ENCODE data around the gene TMEM101.
"Not testable (repeated sequence)": the region's sequence is repeated elsewhere in the genome, so short reads cannot be mapped to it uniquely, and the experiment has no call there.

The TMEM101 gene

GRCh38 chr17:44002141-44002848, 12.5 kb downstream of the TMEM101 start:
- FAIRE-seq: no peak
- DNase-seq (ENCODE audit: insufficient read length, low spot score): no peak

GRCh38 chr17:44001461-44001920, 13.3 kb downstream of the TMEM101 start:
- no peak for DNase-seq (ENCODE audit: insufficient read length, low spot score)
- FAIRE-seq: no peak

GRCh38 chr17:44000871-44001460, 13.8 kb downstream of the TMEM101 start:
- FAIRE-seq (no peak), DNase-seq (ENCODE audit: insufficient read length, low spot score) (no peak)

- DNase-seq (ENCODE audit: insufficient read length, low spot score) (no peak), FAIRE-seq (no peak)
Observed at GRCh38 chr17:44000141-44000860, 14.5 kb downstream of the TMEM101 start.

GRCh38 chr17:43999024-43999423, 15.7 kb downstream of the TMEM101 start:
- no peak for DNase-seq (ENCODE audit: insufficient read length, low spot score)
- FAIRE-seq: no peak

GRCh38 chr17:43998552-43998951, 16.2 kb downstream of the TMEM101 start:
- DNase-seq (ENCODE audit: insufficient read length, low spot score) (no peak), FAIRE-seq (no peak)

- not testable (repeated sequence) for FAIRE-seq
Observed at GRCh38 chr17:43997180-43997579, 17.6 kb downstream of the TMEM101 start.

GRCh38 chr17:43995150-43995471, 19.7 kb downstream of the TMEM101 start:
- FAIRE-seq (no peak), DNase-seq (ENCODE audit: insufficient read length, low spot score) (no peak)

More at GRCh38 chr17:43997180-43997579, 17.6 kb downstream of the TMEM101 start:
- DNase-seq (ENCODE audit: insufficient read length, low spot score): not testable (repeated sequence)

- DNase-seq (ENCODE audit: insufficient read length, low spot score) (peak; percentile 65), FAIRE-seq (peak; percentile 53)
Observed at GRCh38 chr17:43994272-43995149, 20.3 kb downstream of the TMEM101 start.

GRCh38 chr17:43992641-43993040, 22.1 kb downstream of the TMEM101 start:
- FAIRE-seq: no peak
- DNase-seq (ENCODE audit: insufficient read length, low spot score): no peak

GRCh38 chr17:43988301-43988700, 26.5 kb downstream of the TMEM101 start:
- FAIRE-seq: no peak
- DNase-seq (ENCODE audit: insufficient read length, low spot score): no peak

GRCh38 chr17:43987131-43988021, 27.4 kb downstream of the TMEM101 start:
- FAIRE-seq: no peak
- no peak for DNase-seq (ENCODE audit: insufficient read length, low spot score)

GRCh38 chr17:43986225-43986981, 28.4 kb downstream of the TMEM101 start:
- FAIRE-seq (no peak), DNase-seq (ENCODE audit: insufficient read length, low spot score) (no peak)

- FAIRE-seq: no peak
- no peak for DNase-seq (ENCODE audit: insufficient read length, low spot score)
Observed at GRCh38 chr17:43984521-43984920, 30.2 kb downstream of the TMEM101 start.

- no peak for DNase-seq (ENCODE audit: insufficient read length, low spot score)
- FAIRE-seq: no peak
Observed at GRCh38 chr17:43983515-43984411, 31.0 kb downstream of the TMEM101 start.

GRCh38 chr17:43983196-43983514, 31.6 kb downstream of the TMEM101 start:
- no peak for DNase-seq (ENCODE audit: insufficient read length, low spot score)
- no peak for FAIRE-seq

- no peak for FAIRE-seq
Observed at GRCh38 chr17:43982171-43982570, 32.6 kb downstream of the TMEM101 start.

GRCh38 chr17:43979671-43980070, 35.1 kb downstream of the TMEM101 start:
- FAIRE-seq: no peak
- DNase-seq (ENCODE audit: insufficient read length, low spot score): no peak

More at GRCh38 chr17:43982171-43982570, 32.6 kb downstream of the TMEM101 start:
- no peak for DNase-seq (ENCODE audit: insufficient read length, low spot score)
